Ovary (tissue), 9 donors: ENCODE data around the gene CHAD. TPM values are rescaled to one million over a fixed set of nuclear protein-coding genes. Genes with fewer than 3 reads are reported as not detected.
"Not testable (repeated sequence)": the region's sequence is repeated elsewhere in the genome, so short reads cannot be mapped to it uniquely, and the experiment has no call there.

ENCODE experiments used
- DNase-seq, 5 donors: peaks; one replicate each; pipeline ENCODE4 v3.0.0-alpha.2; 2019 to 2020
- H3K27ac ChIP-seq, 2 donors: fragments of 200-600 bp; one replicate each; pipeline versions ENCODE4 v1.5.1 to v1.8.0; 2019 to 2022
- H3K27me3 ChIP-seq: fragments of 200-600 bp; one replicate; pipeline ENCODE4 v1.8.0; 2022
- H3K36me3 ChIP-seq: fragments of 200-600 bp; sonication (generic); one replicate; pipeline ENCODE4 v1.5.1; 2019
- H3K4me1 ChIP-seq: one replicate; pipeline ENCODE4 v1.8.1; 2013; ENCODE audit warnings: mild to moderate bottlenecking, moderate library complexity; ENCODE audit not compliant: insufficient read depth
- H3K4me3 ChIP-seq: fragments of 200-600 bp; sonication (generic); one replicate; pipeline ENCODE4 v1.5.1; 2017
- H3K9me3 ChIP-seq, 2 donors: fragments of 200-600 bp in 1 of 2; sonication (generic) in 1 of 2; one replicate each; pipeline versions ENCODE4 v1.5.1 to v1.8.1; 2013 to 2019; ENCODE audit warnings: mild to moderate bottlenecking in 1 of 2, moderate library complexity in 1 of 2
- EP300 ChIP-seq: sonication (generic); formaldehyde crosslinking; IDR thresholded peaks from one replicate; pipeline ENCODE4 v1.6.1; 2017; ENCODE audit warnings: antibody characterized with exemption
- POLR2A ChIP-seq: fragments of 450-650 bp; IDR thresholded peaks from one replicate; pipeline ENCODE4 v1.6.1; 2017; ENCODE audit warnings: antibody characterized with exemption, mild to moderate bottlenecking, moderate library complexity
- WGBS, 3 donors: extraction: QIAGEN DNeasy Blood & Tissue Kit in 1 of 3; methylation state at CpG; one replicate each; pipeline versions ENCODE4 v1.1.5 to v1.1.7; 2013 to 2017; 5-methylcytosine and 5-hydroxymethylcytosine counted together
- intact Hi-C, 4 donors: fragments of 100-400 bp; cut with DNase I; formaldehyde crosslinking; loops; one replicate each; pipeline versions ENCODE4 v1.11.0 to v1.15.1; 2022 to 2023
- polyA plus RNA-seq, 2 donors: library from polyadenylated mRNA; stranded (reverse); fragments of 200-250 nt in 1 of 2; fragments of 350-450 nt in 1 of 2; fragmentation: Illumina TruSeq in 1 of 2; extraction: RNeasy Lipid Tissue Mini Kit (QIAGEN cat#74804) in 1 of 2; gene quantifications; one replicate each; pipeline ENCODE4 v1.2.3, GENCODE V29; 2013 to 2014
- total RNA-seq, 7 donors: library from RNA; depleted of rRNA in 2 of 7; stranded (reverse); fragments of >200 nt in 2 of 7; fragmentation: NEBNext Ultra II Directional in 3 of 7; extraction: Animal tissue kit (Norgen Biotek cat#: 25700) in 3 of 7; gene quantifications; one replicate each; pipeline versions ENCODE4 v1.1.0 to v1.2.4, GENCODE V29; 2016 to 2023
- TF ChIP-seq, protein P1 (sequence below), 3 donors: fragments of 450-650 bp in 2 of 3; fragments of 200-600 bp in 1 of 3; IDR thresholded peaks; one replicate each; pipeline versions ENCODE4 v1.5.1 to v1.8.0; 2016 to 2022; ENCODE audit warnings: antibody characterized with exemption in 3 of 3, mild to moderate bottlenecking in 1 of 3
- donor health status: DM: no; HTN: no; CAD: no; lungs with moderate emphysema.
- donor health status: DM: no; HTN: no; CAD: no.
- donor health status: Bipolar disorder and iron deficiency.
- donor health status: DM: yes; HTN: yes; CAD: no.
- donor health status: DM: no; HTN: no; CAD: no.
- donor health status: DM: yes; HTN: yes; CAD: no.

CHAD gene
- total and polyA plus RNA-seq, 9 donors: 0.18 to 2.5 (median 0.46) TPM; not detected in 1

DNA sequence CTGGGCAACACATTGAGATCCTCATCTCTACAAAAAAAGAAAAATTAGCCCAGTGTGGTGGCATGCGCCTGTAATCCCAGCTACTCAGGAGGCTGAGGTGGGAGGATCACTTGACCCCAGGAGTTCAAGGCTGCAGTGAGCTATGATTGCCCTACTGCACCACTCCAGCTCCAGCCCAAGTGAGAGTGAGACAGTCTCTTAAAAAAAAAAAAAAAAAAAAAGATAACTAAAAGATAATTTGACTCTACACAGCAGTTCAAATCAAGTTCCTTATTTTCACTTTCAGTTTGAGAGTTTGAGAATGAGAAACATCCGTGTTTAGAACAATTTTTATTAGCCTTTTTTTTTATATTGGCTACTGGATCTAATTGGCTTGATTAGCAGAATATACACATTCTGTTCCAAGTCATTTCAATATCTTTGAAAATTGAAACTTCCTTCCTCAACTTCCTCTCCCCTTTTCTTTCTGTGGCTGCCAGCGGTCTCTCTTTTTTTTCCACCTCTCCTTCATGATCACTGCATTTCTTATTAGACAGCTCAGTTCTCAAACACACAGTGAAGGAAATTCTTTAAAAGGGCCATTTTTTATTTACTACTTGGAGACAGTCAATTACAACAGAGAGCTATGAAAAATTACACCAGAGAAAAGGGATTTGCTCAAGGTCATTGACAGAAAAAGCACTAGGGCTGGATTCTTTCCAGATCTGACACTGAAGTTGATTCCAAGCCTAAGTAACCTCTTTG lies 47.2 kb downstream of the CHAD start:
- Histone ChIP-seq H3K27me3 (no peaks in the 10 kb centered on the region), H3K9me3 (no peaks in the 10 kb centered on the region), H3K4me1 (peaks cover 11% of the 10 kb centered on the region), H3K4me3 (peak overlapping the region; percentile 11), H3K36me3 (no peaks in the 10 kb centered on the region), H3K27ac (peak overlapping the region in 1 of 2 donors; percentile 35)
- intact Hi-C loops: no loop called here
- TF ChIP-seq EP300 (no peak), POLR2A (no peak)
- TF ChIP-seq, protein P1, sequence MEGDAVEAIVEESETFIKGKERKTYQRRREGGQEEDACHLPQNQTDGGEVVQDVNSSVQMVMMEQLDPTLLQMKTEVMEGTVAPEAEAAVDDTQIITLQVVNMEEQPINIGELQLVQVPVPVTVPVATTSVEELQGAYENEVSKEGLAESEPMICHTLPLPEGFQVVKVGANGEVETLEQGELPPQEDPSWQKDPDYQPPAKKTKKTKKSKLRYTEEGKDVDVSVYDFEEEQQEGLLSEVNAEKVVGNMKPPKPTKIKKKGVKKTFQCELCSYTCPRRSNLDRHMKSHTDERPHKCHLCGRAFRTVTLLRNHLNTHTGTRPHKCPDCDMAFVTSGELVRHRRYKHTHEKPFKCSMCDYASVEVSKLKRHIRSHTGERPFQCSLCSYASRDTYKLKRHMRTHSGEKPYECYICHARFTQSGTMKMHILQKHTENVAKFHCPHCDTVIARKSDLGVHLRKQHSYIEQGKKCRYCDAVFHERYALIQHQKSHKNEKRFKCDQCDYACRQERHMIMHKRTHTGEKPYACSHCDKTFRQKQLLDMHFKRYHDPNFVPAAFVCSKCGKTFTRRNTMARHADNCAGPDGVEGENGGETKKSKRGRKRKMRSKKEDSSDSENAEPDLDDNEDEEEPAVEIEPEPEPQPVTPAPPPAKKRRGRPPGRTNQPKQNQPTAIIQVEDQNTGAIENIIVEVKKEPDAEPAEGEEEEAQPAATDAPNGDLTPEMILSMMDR (IDR thresholded peaks at IDR 0.05): no peak
- 26 to 31% (median 29%) methylated on average over 3 of the region's 3 CpGs for WGBS, 3 donors
- DNase-seq: no peak

DNA sequence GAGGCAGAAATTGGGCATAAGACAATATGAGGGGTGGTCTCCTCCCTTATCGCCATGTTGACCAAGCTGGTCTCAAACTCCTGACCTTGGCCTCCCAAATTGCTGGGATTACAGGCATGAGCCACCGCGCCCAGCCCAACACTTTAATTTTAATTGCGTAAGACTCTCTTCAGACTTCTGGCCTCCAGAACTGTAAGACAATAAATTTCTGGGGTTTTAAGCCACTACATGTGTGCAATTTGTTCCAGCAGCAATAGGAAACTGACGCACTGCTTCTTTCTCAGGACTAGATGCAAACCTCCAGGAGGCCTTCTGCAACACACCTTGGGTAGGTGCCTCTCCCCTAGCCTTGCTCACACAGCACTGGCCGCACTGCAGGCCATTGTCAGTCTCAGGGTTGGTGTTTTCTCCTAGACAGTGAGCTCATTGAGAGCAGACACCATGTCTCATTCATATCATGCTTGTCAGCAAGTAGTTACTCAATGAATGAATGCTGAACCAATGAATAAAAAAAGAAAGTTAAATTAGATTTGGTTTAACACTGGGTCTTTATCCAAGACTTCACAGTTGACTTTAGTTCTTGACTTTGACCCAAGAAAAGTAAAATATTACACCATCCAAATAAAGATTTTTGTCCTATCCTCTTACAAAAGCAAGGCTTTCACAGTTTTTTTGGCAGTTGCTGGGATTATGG lies 48.1 kb downstream of the CHAD start:
- 86 to 97% (median 95%) methylated on average over 6 of the region's 6 CpGs for WGBS, 3 donors
- H3K4me3 ChIP-seq: no peak overlapping the region
- H3K27me3 ChIP-seq: no peaks in the 10 kb centered on the region
- no peak overlapping the region for H3K27ac ChIP-seq
- H3K36me3 ChIP-seq: no peaks in the 10 kb centered on the region
- TF ChIP-seq, protein P1 (IDR thresholded peaks at IDR 0.05): no peak
- TF ChIP-seq POLR2A: no peak
- no peak for TF ChIP-seq EP300
- intact Hi-C loops: no loop called here
- peaks cover 8% of the 10 kb centered on the region for H3K4me1 ChIP-seq
- DNase-seq: no peak
- H3K9me3 ChIP-seq: no peaks in the 10 kb centered on the region

DNA sequence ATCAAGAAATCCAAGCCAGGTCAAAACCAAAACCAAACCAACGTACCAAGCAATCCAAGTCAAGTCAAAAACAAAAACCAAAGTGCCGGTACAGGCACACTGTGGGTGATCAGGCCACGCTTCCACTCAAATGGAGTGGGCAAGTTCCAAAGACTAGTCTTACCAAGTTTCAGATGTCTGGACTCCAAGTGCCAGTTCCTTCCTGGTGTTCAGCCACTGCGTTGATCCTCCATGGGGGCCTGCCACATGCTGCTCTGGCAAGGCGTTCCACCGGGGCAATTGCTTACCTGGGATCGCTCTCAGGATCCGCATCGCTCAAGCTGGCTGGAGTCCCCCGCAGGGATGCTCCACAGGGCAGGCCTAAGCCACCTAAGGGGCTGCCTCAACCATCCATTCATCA lies 49.1 kb downstream of the CHAD start:
- H3K4me3 ChIP-seq, H3K9me3 ChIP-seq, H3K27ac ChIP-seq, intact Hi-C loops, DNase-seq, H3K27me3 ChIP-seq, H3K4me1 ChIP-seq, H3K36me3 ChIP-seq: not testable (repeated sequence)
- WGBS, 3 donors: 97 to 98% (median 97%) methylated on average over 10 of the region's 10 CpGs

DNA sequence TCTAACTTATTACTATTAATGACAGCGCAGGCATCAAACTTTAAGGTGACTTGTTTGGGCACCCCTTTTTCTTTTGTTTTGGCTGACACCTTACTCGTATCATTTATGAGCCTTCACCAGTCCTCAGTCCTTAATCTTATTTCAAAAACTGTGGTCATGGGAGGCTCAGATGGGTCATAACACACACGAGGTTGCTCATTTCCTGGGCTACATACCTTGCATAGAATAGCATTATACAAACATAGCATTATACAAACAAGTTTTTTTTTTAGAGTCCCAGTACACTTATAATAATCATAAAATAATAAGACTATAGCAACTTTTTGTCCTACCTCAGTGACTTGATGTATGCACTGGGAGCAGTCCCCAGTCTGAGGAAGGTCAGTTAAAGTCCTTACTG lies 53.9 kb downstream of the CHAD start:
- intact Hi-C loops: no loop called here
- no peaks in the 10 kb centered on the region for H3K27me3 ChIP-seq
- H3K9me3 ChIP-seq: no peaks in the 10 kb centered on the region
- TF ChIP-seq, protein P1 (IDR thresholded peaks at IDR 0.05): no peak
- TF ChIP-seq EP300 (no peak), POLR2A (no peak)
- H3K4me3 ChIP-seq: no peak overlapping the region
- 72 to 73% (median 73%) methylated on average over 3 of the region's 3 CpGs for WGBS, 3 donors
- DNase-seq: no peak
- no peaks in the 10 kb centered on the region for H3K4me1 ChIP-seq
- H3K36me3 ChIP-seq: no peaks in the 10 kb centered on the region
- H3K27ac ChIP-seq: no peak overlapping the region

Other genes starting within 250 kb of the CHAD start
- gene TMEM92, start 194.4 kb downstream of the CHAD start, total RNA-seq: 1 to 10 TPM in 6 of 7 donors, under 1 TPM in 1; 0.34 to 3.5 (median 1.6) TPM
- 1 to 10 TPM in 1 of 2 donors, under 1 TPM in 1; 0.32 to 2.5 TPM for gene TMEM92, start 194.4 kb downstream of the CHAD start, polyA plus RNA-seq
- gene XYLT2, start 122.8 kb downstream of the CHAD start, total RNA-seq: 10 to 100 TPM; 17.9 to 34.1 (median 28.7) TPM
- 10 to 100 TPM in 1 of 2 donors, 1 to 10 TPM in 1; 5.2 to 17.2 TPM for gene XYLT2, start 122.8 kb downstream of the CHAD start, polyA plus RNA-seq
- gene MRPL27, start 95.7 kb downstream of the CHAD start, total RNA-seq: 10 to 100 TPM; 38.7 to 60.2 (median 47.7) TPM
- gene MRPL27, start 95.7 kb downstream of the CHAD start, polyA plus RNA-seq: 10 to 100 TPM; 53.6 to 74.8 TPM
- 1 to 10 TPM in 2 of 7 donors, under 1 TPM in 5; 0.46 to 1.3 (median 0.88) TPM for gene EME1, start 95.7 kb downstream of the CHAD start, total RNA-seq
- 1 to 10 TPM in 1 of 2 donors, under 1 TPM in 1; 0.63 to 1.4 TPM for gene EME1, start 95.7 kb downstream of the CHAD start, polyA plus RNA-seq
- gene LRRC59, start 71.4 kb downstream of the CHAD start, total RNA-seq: 10 to 100 TPM; 18.4 to 64.5 (median 41.0) TPM
- gene LRRC59, start 71.4 kb downstream of the CHAD start, polyA plus RNA-seq: 10 to 100 TPM; 22.5 to 71.4 TPM
- 10 to 100 TPM; 26.7 to 86.0 (median 49.5) TPM for gene ACSF2, start 42.7 kb downstream of the CHAD start, total RNA-seq
- gene ACSF2, start 42.7 kb downstream of the CHAD start, polyA plus RNA-seq: 10 to 100 TPM; 39.1 to 49.5 TPM
- 10 to 100 TPM; 21.2 to 48.0 (median 40.5) TPM for gene RSAD1, start 10.0 kb upstream of the CHAD start, total RNA-seq
- 10 to 100 TPM; 24.2 to 26.2 TPM for gene RSAD1, start 10.0 kb upstream of the CHAD start, polyA plus RNA-seq
- gene MYCBPAP, start 39.6 kb upstream of the CHAD start, total RNA-seq: 1 to 10 TPM; 2.5 to 8.1 (median 4.5) TPM
- gene MYCBPAP, start 39.6 kb upstream of the CHAD start, polyA plus RNA-seq: 1 to 10 TPM; 3.2 to 9.7 TPM
- 10 to 100 TPM in 6 of 7 donors, 1 to 10 TPM in 1; 8.8 to 33.4 (median 22.4) TPM for gene EPN3, start 63.9 kb upstream of the CHAD start, total RNA-seq
- 1 to 10 TPM; 6.2 to 7.3 TPM for gene EPN3, start 63.9 kb upstream of the CHAD start, polyA plus RNA-seq
- 10 to 100 TPM; 53.7 to 81.2 (median 62.6) TPM for gene SPATA20, start 78.3 kb upstream of the CHAD start, total RNA-seq
- 10 to 100 TPM; 43.5 to 55.4 TPM for gene SPATA20, start 78.3 kb upstream of the CHAD start, polyA plus RNA-seq
- 10 to 100 TPM in 3 of 7 donors, 1 to 10 TPM in 4; 1.9 to 39.1 (median 6.5) TPM for gene CACNA1G, start 91.8 kb upstream of the CHAD start, total RNA-seq
- 1 to 10 TPM; 1.0 to 1.2 TPM for gene CACNA1G, start 91.8 kb upstream of the CHAD start, polyA plus RNA-seq
- 10 to 100 TPM in 1 of 7 donors, 1 to 10 TPM in 6; 1.4 to 11.4 (median 5.2) TPM for gene ABCC3, start 166.0 kb upstream of the CHAD start, total RNA-seq
- 10 to 100 TPM in 1 of 2 donors, 1 to 10 TPM in 1; 2.5 to 14.2 TPM for gene ABCC3, start 166.0 kb upstream of the CHAD start, polyA plus RNA-seq
- gene ANKRD40, start 239.0 kb upstream of the CHAD start, total RNA-seq: 10 to 100 TPM; 19.4 to 52.6 (median 42.1) TPM
- 10 to 100 TPM; 17.0 to 41.7 TPM for gene ANKRD40, start 239.0 kb upstream of the CHAD start, polyA plus RNA-seq